Thoracic aorta (tissue), 2 donors: ENCODE data around the gene CCDC183. TPM values are rescaled to one million over a fixed set of nuclear protein-coding genes. Genes with fewer than 3 reads are reported as not detected.
"Not testable (repeated sequence)": the region's sequence is repeated elsewhere in the genome, so short reads cannot be mapped to it uniquely, and the experiment has no call there.

Source experiments
- ATAC-seq: fragments of 150-250 bp; one replicate; pipeline ENCODE4 v1.8.0; 2017; ENCODE audit warnings: low read depth; ENCODE audit not compliant: insufficient number of reproducible peaks, low FRiP score
- DNase-seq: peaks from one replicate; pipeline ENCODE4 v3.0.0-alpha.2; 2020; ENCODE audit warnings: low spot score
- H3K27ac ChIP-seq, 2 donors: fragments of 200-600 bp; sonication (generic); 1 replicate in 1 of 2; 2 replicates in 1 of 2; pipeline ENCODE4 v1.5.1; 2016; ENCODE audit warnings: mild to moderate bottlenecking in 2 of 2, moderate library complexity in 2 of 2
- H3K27me3 ChIP-seq: fragments of 200-600 bp; sonication (generic); replicated peaks from 2 replicates; pipeline ENCODE4 v1.6.0; 2016; ENCODE audit warnings: mild to moderate bottlenecking; ENCODE audit not compliant: insufficient read depth
- H3K36me3 ChIP-seq: fragments of 200-600 bp; sonication (generic); one replicate; pipeline ENCODE4 v1.5.1; 2016
- H3K4me1 ChIP-seq, 2 donors: fragments of 200-600 bp; sonication (generic); 1 replicate in 1 of 2; 2 replicates in 1 of 2; pipeline versions ENCODE4 v1.5.1 to v1.6.0; 2016; ENCODE audit warnings: low read depth in 2 of 2, mild to moderate bottlenecking in 1 of 2; ENCODE audit not compliant: control insufficient read depth in 1 of 2
- H3K4me3 ChIP-seq: fragments of 200-600 bp; sonication (generic); 2 replicates; pipeline ENCODE4 v1.5.1; 2016; ENCODE audit warnings: mild to moderate bottlenecking
- H3K9me3 ChIP-seq: fragments of 200-600 bp; sonication (generic); 2 replicates; pipeline ENCODE4 v1.5.1; 2016
- total RNA-seq, 2 donors: library from RNA; depleted of rRNA; stranded (reverse); fragments of >200 nt; gene quantifications; one replicate each; pipeline versions ENCODE4 v1.1.0 to v1.2.3, GENCODE V29; 2016
- TF ChIP-seq, protein P1 (sequence below): fragments of 200-600 bp; sonication (generic); IDR thresholded peaks from one replicate; pipeline ENCODE4 v1.5.1; 2019; ENCODE audit warnings: antibody characterized with exemption

The CCDC183 gene
- total RNA-seq, 2 donors from 2014 or later: 0.68 to 0.71 TPM

DNA sequence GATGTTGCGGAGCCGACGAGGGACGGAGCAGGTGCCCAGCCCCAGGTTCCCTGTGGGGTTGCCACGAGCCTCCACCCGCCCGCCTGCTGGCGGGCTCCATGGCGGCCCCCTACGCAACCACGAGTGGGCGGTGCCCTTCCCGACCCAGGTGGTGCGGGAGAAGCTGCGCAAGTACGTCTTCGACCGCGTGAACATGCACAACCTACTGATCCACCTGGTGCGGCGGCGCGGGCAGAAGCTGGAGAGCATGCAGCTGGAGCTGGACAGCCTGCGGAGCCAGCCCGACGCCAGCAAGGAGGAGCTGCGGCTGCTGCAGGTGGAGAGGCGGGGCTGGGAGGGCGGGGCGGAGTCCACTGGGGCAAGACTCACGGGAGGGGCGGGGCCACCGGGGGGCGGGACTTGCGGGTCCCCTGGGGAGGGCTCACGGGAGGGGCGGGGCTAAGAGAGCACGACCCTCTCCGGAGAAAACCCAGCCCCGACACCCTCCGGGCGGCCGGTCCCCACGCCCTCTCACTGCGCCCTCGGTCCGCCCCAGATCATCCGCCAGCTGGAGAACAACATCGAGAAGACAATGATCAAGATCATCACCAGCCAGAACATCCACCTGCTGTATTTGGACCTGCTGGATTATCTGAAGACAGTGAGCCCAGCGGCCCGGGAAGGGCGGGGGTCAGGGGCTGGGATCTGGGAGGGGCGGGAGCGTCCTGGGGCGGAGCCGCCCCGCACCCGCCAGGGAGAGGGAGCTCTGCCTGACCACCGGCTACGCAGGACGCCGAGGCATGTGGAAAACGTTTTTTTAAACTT, 3.9 kb downstream of the CCDC183 start:
- H3K27ac ChIP-seq: no peak overlapping the region
- H3K4me3 ChIP-seq: peak overlapping the region; percentile 62
- DNase-seq (no peak), ATAC-seq (no peak)
- TF ChIP-seq, protein P1, sequence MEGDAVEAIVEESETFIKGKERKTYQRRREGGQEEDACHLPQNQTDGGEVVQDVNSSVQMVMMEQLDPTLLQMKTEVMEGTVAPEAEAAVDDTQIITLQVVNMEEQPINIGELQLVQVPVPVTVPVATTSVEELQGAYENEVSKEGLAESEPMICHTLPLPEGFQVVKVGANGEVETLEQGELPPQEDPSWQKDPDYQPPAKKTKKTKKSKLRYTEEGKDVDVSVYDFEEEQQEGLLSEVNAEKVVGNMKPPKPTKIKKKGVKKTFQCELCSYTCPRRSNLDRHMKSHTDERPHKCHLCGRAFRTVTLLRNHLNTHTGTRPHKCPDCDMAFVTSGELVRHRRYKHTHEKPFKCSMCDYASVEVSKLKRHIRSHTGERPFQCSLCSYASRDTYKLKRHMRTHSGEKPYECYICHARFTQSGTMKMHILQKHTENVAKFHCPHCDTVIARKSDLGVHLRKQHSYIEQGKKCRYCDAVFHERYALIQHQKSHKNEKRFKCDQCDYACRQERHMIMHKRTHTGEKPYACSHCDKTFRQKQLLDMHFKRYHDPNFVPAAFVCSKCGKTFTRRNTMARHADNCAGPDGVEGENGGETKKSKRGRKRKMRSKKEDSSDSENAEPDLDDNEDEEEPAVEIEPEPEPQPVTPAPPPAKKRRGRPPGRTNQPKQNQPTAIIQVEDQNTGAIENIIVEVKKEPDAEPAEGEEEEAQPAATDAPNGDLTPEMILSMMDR: no peak
- peaks cover 7% of the 10 kb centered on the region for H3K27me3 ChIP-seq
- H3K36me3 ChIP-seq: no peaks in the 10 kb centered on the region
- H3K9me3 ChIP-seq: no peaks in the 10 kb centered on the region
- peaks cover 14 to 15% of the 10 kb centered on the region in 2 donors for H3K4me1 ChIP-seq

DNA sequence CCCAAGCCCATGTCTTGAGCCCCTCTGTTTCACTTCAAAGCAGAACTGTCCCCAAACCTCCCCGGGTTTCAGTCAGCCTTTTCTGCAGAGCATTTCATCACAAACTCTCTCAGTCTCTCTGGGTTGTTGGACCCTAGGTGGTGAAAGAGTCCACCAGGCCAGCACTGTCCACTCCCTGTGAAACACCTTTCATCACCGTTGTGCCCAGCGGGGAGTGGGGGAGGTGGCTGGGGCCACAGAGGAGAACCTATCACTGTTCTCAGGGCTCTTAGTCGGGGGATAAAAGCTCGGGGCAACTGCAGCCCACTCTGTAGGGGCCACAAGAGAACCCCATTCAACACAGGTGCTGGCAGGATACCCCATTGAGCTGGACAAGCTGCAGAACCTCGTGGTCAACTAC, 6.2 kb downstream of the CCDC183 start:
- DNase-seq (no peak), ATAC-seq (no peak)
- peaks cover 7% of the 10 kb centered on the region for H3K27me3 ChIP-seq
- peaks cover 22 to 27% of the 10 kb centered on the region in 2 donors for H3K4me1 ChIP-seq
- TF ChIP-seq, protein P1: no peak
- H3K9me3 ChIP-seq: no peaks in the 10 kb centered on the region
- H3K36me3 ChIP-seq: no peaks in the 10 kb centered on the region
- no peak overlapping the region for H3K4me3 ChIP-seq
- H3K27ac ChIP-seq: no peak overlapping the region

DNA sequence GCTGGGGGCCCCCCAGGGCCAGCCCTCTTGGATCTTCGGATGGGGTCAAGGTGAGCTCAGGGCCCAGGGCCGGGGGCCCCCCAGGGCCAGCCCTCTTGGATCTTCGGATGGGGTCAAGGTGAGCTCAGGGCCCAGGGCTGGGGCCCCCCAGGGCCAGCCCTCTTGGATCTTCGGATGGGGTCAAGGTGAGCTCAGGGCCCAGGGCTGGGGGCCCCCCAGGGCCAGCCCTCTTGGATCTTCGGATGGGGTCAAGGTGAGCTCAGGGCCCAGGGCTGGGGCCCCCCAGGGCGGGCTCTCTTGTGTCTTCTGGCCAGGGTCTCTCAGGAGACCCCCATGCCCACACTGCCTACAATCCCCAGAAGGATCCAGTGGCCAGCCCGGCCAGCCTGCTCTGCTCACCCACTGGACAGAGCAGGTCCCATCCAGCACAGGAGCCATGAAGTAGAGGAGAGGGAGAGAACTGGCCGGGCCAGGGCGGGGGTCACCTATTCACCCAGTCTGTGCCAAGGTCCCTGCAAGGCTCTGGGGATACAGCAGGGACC, 6.9 kb downstream of the CCDC183 start:
- not testable (repeated sequence) for H3K27me3 ChIP-seq

DNA sequence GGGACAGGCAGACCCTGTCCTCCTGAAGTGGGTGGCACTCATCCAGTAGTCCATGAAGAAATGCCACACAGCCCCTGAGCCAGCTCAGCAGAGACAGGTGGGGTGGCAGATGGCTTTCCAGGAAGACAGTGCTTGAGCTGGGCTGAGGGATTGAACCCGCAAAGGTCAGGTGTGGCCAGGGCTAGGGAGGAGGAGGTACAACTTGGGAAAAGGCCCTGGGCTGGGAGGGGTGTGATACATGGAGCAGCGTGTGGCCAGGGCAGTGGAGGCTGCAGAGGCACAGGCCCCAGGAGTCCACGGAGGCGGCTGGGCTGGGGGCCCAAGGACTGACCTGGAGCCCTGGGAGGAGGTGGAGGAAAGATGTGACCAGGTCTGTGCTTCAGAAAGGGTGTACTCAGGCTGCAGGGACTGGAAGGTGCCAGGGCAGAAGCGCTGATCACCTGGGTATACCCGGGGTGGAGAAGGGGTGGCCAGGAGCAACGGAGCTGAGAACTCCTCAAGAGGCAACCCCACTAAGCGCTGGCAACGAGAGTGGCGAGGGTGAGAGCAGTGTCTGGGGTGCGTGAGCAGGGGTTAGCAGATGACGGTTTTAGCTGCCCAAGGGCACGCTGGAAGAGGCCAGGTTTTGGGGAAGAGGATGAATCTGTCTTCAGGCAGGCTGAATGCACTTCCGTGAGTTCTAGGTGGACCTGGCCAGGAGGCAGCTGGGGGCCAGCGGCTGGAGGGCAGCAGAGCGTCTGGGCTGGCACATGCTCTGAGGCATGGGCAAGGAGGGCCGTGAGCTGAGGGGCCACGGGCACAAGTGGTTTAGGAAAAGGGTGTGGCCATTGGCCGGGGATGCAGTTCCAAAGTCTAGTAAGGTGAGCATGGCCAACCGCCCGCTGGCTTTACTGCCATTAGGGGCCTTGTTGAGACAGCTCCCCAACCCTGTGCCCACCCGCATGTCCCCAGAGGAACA, 7.7 kb downstream of the CCDC183 start:
- TF ChIP-seq, protein P1: no peak
- H3K36me3 ChIP-seq: no peaks in the 10 kb centered on the region
- no peaks in the 10 kb centered on the region for H3K9me3 ChIP-seq
- H3K4me1 ChIP-seq: peaks cover 24 to 31% of the 10 kb centered on the region in 2 donors
- DNase-seq (no peak), ATAC-seq (no peak)
- H3K27me3 ChIP-seq: peaks cover 7% of the 10 kb centered on the region
- H3K27ac ChIP-seq: no peak overlapping the region
- H3K4me3 ChIP-seq: no peak overlapping the region

More for the DNA sequence above, 6.9 kb downstream of the CCDC183 start:
- H3K4me1 ChIP-seq: peaks cover 22 to 28% of the 10 kb centered on the region in 2 donors
- not testable (repeated sequence) for H3K9me3 ChIP-seq, H3K36me3 ChIP-seq, DNase-seq, H3K27ac ChIP-seq, ATAC-seq, H3K4me3 ChIP-seq

DNA sequence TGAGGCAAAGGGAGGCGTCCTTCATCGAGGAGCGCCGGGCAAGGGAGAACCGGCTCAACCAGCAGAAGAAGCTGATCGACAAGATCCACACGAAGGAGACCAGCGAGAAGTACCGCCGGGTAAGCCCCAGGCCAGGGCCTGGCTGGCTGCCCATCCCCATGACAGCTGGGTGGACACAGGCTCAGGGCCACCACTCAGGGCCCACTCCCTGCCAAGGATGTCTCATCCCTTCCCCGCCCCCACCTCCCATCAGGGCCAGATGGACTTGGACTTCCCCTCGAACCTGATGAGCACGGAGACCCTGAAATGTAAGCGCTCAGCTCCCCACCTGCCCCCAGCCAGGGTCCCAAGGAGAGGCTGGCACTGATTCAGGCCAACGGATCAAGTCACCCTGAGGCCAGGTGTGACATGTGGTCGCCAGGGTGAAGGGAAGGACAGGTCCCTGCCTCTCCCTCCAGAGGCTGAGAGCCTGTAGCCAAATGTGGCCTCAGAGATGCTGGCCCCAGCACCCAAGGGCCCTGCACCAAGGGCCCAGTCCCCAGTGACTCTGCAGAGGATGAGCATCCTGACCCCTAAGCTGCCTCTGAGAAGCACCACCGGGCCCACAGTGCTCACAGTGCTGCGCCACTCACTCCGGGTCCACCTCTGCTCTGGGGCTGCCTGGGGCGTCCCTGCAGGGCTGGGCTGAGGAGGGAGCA, 8.5 kb downstream of the CCDC183 start:
- TF ChIP-seq, protein P1: no peak
- H3K36me3 ChIP-seq: no peaks in the 10 kb centered on the region
- no peak for ATAC-seq

More for the DNA sequence above, 8.5 kb downstream of the CCDC183 start:
- peaks cover 7% of the 10 kb centered on the region for H3K27me3 ChIP-seq
- no peak for DNase-seq
- peaks cover 28 to 35% of the 10 kb centered on the region in 2 donors for H3K4me1 ChIP-seq
- H3K27ac ChIP-seq: no peak overlapping the region
- no peak overlapping the region for H3K4me3 ChIP-seq
- no peaks in the 10 kb centered on the region for H3K9me3 ChIP-seq
